HAP-1 (cell line): ENCODE data around the gene CCDC77.
"Not testable (repeated sequence)": the region's sequence is repeated elsewhere in the genome, so short reads cannot be mapped to it uniquely, and the experiment has no call there.

Source experiments
- DNase-seq, 2 experiments: peaks; one replicate each; pipeline ENCODE4 v3.0.0-alpha.2; 2016 to 2020; ENCODE audit warnings: low spot score in 2 of 2
- H3K27me3 ChIP-seq: fragments of 250-450 bp; sonication (Bioruptor Pico); 2 replicates; pipeline ENCODE4 v1.5.1; 2020; ENCODE audit warnings: low read depth, mild to moderate bottlenecking, moderate library complexity
- H3K36me3 ChIP-seq: fragments of 250-450 bp; sonication (Bioruptor Pico); replicated peaks from 2 replicates; pipeline ENCODE4 v1.5.1; 2020; ENCODE audit warnings: mild to moderate bottlenecking
- H3K4me1 ChIP-seq: fragments of 250-450 bp; sonication (Bioruptor Pico); 2 replicates; pipeline ENCODE4 v1.5.1; 2020; ENCODE audit warnings: mild to moderate bottlenecking
- H3K4me3 ChIP-seq: fragments of 250-450 bp; sonication (Bioruptor Pico); 2 replicates; pipeline ENCODE4 v1.5.1; 2020; ENCODE audit warnings: mild to moderate bottlenecking, moderate library complexity
- H3K9me3 ChIP-seq: fragments of 250-450 bp; sonication (Bioruptor Pico); 2 replicates; pipeline ENCODE4 v1.5.1; 2020; ENCODE audit warnings: mild to moderate bottlenecking, moderate library complexity
- in situ Hi-C: fragments of 300-500 bp; cut with MboI; formaldehyde crosslinking; loops from 3 replicates; pipeline ENCODE4 v1.14.3; 2020; ENCODE audit warnings: low sequenced_read_pairs, inconsistent platforms, mixed read lengths

CCDC77 gene

GRCh38 chr12:401235-402028, at the start of gene CCDC77:
TSS of gene CCDC77 (plus strand) at chr12:401644. CDS start at chr12:409384, 7,740 bp downstream.
- H3K27me3 ChIP-seq, result no peaks in the 10 kb centered on the region
- peaks cover 13% of the 10 kb centered on the region for H3K4me1 ChIP-seq
- H3K4me3 ChIP-seq, result peak within 1 kb of the TSS; percentile 75
- peak; percentile 90 to 94 for DNase-seq
- no peaks in the 10 kb centered on the region for H3K9me3 ChIP-seq
- H3K36me3 ChIP-seq, result peaks cover 5% of the 10 kb centered on the region
- in situ Hi-C loops, result no loop called here

- no peak overlapping the region for H3K4me3 ChIP-seq
- no peak for DNase-seq
- in situ Hi-C loops, result no loop called here
- no peaks in the 10 kb centered on the region for H3K27me3 ChIP-seq
- no peaks in the 10 kb centered on the region for H3K9me3 ChIP-seq
- H3K36me3 ChIP-seq, result peaks cover 36% of the 10 kb centered on the region
- no peaks in the 10 kb centered on the region for H3K4me1 ChIP-seq
Observed at GRCh38 chr12:356276-356988, 45.0 kb upstream of the CCDC77 start.

- in situ Hi-C loops, result no loop called here
- no peaks in the 10 kb centered on the region for H3K4me1 ChIP-seq
- no peaks in the 10 kb centered on the region for H3K27me3 ChIP-seq
- H3K4me3 ChIP-seq, result no peak overlapping the region
- no peak for DNase-seq
- no peaks in the 10 kb centered on the region for H3K9me3 ChIP-seq
- H3K36me3 ChIP-seq, result peaks cover 42% of the 10 kb centered on the region
Observed at GRCh38 chr12:359091-359490, 42.4 kb upstream of the CCDC77 start.

GRCh38 chr12:366820-367219, 34.6 kb upstream of the CCDC77 start:
- no peak for DNase-seq
- peaks cover 59% of the 10 kb centered on the region for H3K36me3 ChIP-seq

GRCh38 chr12:367972-368371, 33.5 kb upstream of the CCDC77 start:
- no peak for DNase-seq
- in situ Hi-C loops, result no loop called here
- H3K4me3 ChIP-seq, result no peak overlapping the region
- peaks cover 48% of the 10 kb centered on the region for H3K36me3 ChIP-seq
- H3K27me3 ChIP-seq, result no peaks in the 10 kb centered on the region
- H3K9me3 ChIP-seq, result peaks cover 5% of the 10 kb centered on the region; the same call in 1 of the 2 replicates
- H3K4me1 ChIP-seq, result no peaks in the 10 kb centered on the region

More at GRCh38 chr12:366820-367219, 34.6 kb upstream of the CCDC77 start:
- H3K9me3 ChIP-seq, result peaks cover 5% of the 10 kb centered on the region; the same call in 1 of the 2 replicates
- H3K4me1 ChIP-seq, result no peaks in the 10 kb centered on the region
- in situ Hi-C loops, result no loop called here
- H3K4me3 ChIP-seq, result no peak overlapping the region
- H3K27me3 ChIP-seq, result no peaks in the 10 kb centered on the region

DNA sequence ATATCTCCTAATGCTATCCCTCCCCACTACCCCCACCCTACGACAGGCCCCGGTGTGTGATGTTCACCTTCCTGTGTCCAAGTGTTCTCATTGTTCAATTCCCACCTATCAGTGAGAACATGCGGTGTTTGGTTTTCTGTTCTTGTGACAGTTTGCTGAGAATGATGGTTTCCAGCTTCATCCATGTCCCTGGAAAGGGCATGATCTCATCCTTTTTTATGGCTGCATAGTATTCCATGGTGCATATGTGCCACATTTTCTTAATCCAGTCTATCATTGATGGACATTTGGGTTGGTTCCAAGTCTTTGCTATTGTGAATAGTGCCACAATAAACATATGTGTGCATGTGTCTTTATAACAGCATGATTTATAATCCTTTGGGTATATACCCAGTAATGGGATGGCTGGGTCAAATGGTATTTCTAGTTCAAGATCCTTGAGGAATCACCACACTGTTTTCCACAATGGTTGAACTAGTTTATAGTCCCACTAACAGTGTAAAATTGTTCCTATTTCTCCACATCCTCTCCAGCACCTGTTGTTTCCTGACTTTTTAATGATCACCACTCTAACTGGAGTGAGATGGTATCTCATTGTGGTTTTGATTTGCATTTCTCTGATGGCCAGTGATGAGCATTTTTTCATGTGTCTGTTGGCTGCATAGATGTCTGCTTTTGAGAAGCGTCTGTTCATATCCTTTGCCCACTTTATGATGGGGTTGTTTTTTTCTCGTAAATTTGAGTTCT, 30.5 kb upstream of the CCDC77 start:
- H3K4me1 ChIP-seq, H3K4me3 ChIP-seq, H3K9me3 ChIP-seq, in situ Hi-C loops, DNase-seq, H3K27me3 ChIP-seq: not testable (repeated sequence)
- H3K36me3 ChIP-seq, result peaks cover 35% of the 10 kb centered on the region

- no peaks in the 10 kb centered on the region for H3K9me3 ChIP-seq
- in situ Hi-C loops, result no loop called here
- H3K27me3 ChIP-seq, result no peaks in the 10 kb centered on the region
- no peak for DNase-seq
- H3K36me3 ChIP-seq, result peaks cover 31% of the 10 kb centered on the region
- H3K4me1 ChIP-seq, result peaks cover 6% of the 10 kb centered on the region; the same call in 1 of the 2 replicates
- H3K4me3 ChIP-seq, result peak overlapping the region; percentile 92
Observed at GRCh38 chr12:386651-387050, 14.8 kb upstream of the CCDC77 start.

DNA sequence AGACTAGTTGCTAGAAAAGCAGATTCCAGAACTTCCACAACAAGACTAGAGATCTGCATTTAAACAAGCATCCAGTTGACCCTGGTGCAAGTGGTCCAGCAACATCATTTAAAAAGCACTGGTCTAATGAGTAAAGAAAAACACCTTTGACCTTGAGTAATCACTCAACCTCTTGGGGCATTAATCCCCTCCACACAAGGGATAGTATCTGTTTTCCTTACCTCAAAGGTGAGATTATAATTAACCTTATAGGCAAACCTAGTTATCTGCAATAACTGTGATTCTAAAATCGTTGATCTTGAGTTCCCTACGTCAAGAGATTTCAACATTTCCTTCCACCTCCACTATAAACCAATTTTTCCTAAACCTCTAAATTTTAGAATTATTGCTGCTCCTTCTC, 13.4 kb upstream of the CCDC77 start:
- peaks cover 18% of the 10 kb centered on the region for H3K36me3 ChIP-seq
- H3K27me3 ChIP-seq, result no peaks in the 10 kb centered on the region
- H3K4me1 ChIP-seq, result peaks cover 6% of the 10 kb centered on the region; the same call in 1 of the 2 replicates
- in situ Hi-C loops, result no loop called here
- DNase-seq, result no peak
- H3K4me3 ChIP-seq, result peak overlapping the region; percentile 92
- no peaks in the 10 kb centered on the region for H3K9me3 ChIP-seq

GRCh38 chr12:388541-389141, 12.8 kb upstream of the CCDC77 start:
- in situ Hi-C loops, result no loop called here
- Histone ChIP-seq H3K36me3 (peaks cover 13% of the 10 kb centered on the region), H3K27me3 (no peaks in the 10 kb centered on the region), H3K4me1 (peaks cover 6% of the 10 kb centered on the region; the same call in 1 of the 2 replicates), H3K4me3 (peak overlapping the region; percentile 92), H3K9me3 (no peaks in the 10 kb centered on the region)
- DNase-seq, result peak in 1 of 2 experiments; percentile 42

DNA sequence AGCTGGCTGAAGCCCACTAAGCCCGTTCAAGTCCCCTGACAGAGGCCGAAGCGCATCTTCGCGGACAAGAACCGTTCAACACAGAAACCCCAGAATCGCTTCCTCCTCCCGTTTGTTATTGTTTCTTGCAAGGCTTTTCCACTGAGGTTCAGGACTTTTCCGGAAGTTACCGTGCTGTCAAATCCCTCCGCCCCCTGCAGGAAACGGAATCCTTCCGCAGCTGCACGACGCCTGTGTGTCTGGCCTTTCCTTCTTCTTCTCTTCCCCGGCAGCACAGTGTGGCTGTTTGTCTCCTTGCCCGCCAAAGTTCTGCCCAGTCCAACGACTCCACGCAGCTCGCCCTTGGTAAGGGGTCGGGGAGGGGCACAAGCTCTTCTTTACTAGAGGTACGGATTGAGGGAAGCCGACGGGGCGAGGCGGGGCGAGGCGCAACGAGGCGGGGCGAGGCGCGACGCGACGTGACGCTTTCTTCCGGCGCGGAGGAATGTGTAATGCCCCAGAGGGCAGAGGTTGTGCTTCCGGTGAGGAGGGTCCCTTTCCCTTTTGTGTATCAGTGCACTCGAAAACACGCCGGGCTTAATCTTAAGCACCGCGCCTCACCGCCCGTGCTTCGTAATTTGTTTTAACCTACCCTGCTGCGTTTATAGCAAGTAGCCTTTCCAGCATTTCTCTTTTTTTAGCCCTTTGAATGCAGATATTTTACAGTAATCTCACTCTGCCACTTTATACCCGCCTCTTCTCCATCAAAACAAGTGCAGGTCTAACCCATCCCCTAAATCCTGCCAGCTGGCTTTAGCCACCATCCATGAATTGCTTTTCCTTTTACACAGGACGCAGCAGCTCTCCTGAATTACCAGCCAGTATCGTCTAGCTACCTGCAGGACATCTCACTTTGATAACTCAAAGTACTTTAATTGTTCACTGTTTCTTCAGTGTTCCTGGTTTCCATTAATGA, 12.0 kb upstream of the CCDC77 start, which contains the start of gene KDM5A:
Gene KDM5A, minus strand, starts transcription at position 179 of the 955 bp plus-strand sequence. CDS start 229 bp downstream, outside the sequence.
- H3K9me3 ChIP-seq, result no peaks in the 10 kb centered on the region
- in situ Hi-C loops, result no loop called here

GRCh38 chr12:400828-401227, 616 bp upstream of the CCDC77 start:
- H3K9me3 ChIP-seq, result no peaks in the 10 kb centered on the region
- no peaks in the 10 kb centered on the region for H3K27me3 ChIP-seq
- no peaks in the 10 kb centered on the region; the same call in 1 of the 2 replicates for H3K36me3 ChIP-seq
- in situ Hi-C loops, result no loop called here
- H3K4me1 ChIP-seq, result peaks cover 13% of the 10 kb centered on the region
- no peak for DNase-seq
- peak overlapping the region; percentile 75 for H3K4me3 ChIP-seq

More for the DNA sequence above, 12.0 kb upstream of the CCDC77 start, which contains the start of gene KDM5A:
- Histone ChIP-seq H3K36me3 (peaks cover 6% of the 10 kb centered on the region), H3K4me3 (peak within 1 kb of the TSS; percentile 92), H3K4me1 (peaks cover 6% of the 10 kb centered on the region; the same call in 1 of the 2 replicates), H3K27me3 (no peaks in the 10 kb centered on the region)
- DNase-seq, result peak; percentile 89 to 91

DNA sequence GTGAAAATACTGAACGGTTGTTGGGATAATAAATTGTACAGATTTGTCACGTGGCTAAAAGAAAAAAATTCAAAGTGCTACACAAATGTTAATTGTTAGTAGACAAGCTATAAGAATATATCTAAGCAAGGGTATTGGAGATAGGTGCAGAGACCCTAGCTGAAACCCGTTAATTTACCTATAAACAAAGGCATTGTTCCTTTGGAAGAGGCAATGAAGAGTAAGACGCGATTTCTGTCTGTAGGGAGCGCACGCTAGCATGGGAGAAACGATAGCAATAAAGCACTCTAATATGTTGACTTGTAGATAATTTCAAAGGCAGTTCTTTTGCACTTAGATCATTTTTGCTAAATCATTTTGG, 565 bp downstream of the CCDC77 start:
- peak; percentile 40 to 53 for DNase-seq
- Histone ChIP-seq H3K4me3 (peak overlapping the region; percentile 75), H3K4me1 (peaks cover 13% of the 10 kb centered on the region), H3K27me3 (no peaks in the 10 kb centered on the region), H3K36me3 (peaks cover 10% of the 10 kb centered on the region), H3K9me3 (no peaks in the 10 kb centered on the region)
- in situ Hi-C loops, result no loop called here
